GM21526 (cell line): Measurements from ENCODE around the gene SOX6.

ENCODE experiments used
- ATAC-seq: cut with Tn5 transposase; IDR thresholded peaks from one replicate; pipeline ENCODE4 v1.9.1; 2021; ENCODE audit warnings: moderate library complexity; ENCODE audit not compliant: unreplicated experiment, low FRiP score

The SOX6 gene

GRCh38 chr11:15920856-15921629 is 435.3 kb downstream of the SOX6 start:
- no peak for ATAC-seq

DNA sequence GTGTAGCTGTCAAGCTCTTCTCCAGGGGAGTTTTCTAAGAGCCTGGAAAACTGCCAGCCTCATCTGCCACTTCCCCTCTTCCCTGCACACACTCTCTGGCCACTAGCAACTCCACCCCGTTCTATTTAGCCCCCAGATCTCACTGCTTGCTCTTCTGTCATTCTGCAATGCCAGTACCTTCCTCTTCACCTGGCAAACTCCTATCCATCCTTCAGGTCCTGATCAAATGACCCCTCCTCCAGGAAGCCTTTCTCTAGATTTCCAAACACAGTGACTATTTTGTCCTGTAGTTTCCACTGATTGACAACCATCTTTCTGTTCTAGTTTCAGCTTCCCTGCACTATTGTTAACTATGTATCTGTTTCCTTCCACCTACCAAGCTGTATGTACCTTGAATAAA is 437.7 kb downstream of the SOX6 start:
- ATAC-seq: no peak

DNA sequence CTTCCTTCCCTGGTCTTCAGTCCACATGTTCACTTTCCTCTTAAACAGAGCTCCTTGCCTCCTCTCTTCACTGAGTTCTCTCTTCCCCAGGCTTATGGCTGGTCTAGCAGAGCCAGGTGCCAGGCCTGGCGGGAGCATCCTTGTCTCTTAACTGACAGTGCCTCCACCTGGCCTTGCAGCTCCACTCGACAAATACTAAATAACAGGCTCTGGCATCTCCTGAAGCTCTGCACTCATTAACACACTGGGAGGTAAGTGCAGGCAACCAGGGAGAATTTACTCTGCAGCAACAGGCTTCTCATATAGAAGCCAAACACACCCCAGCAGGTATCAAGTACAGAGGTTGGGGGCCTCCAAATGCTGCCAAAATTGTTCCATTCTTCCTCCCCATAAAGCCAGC is 438.1 kb downstream of the SOX6 start:
- ATAC-seq: no peak
